Stimulated activated CD8-positive, alpha-beta memory T cell treated with anti-CD3 and anti-CD28 coated beads, Interleukin-15, amount 100 ng/mL, for 24 hours (primary cell): Measurements from ENCODE around the gene CPED1.
"Not testable (repeated sequence)": the region's sequence is repeated elsewhere in the genome, so short reads cannot be mapped to it uniquely, and the experiment has no call there.

Experiments
- DNase-seq: peaks from one replicate; pipeline ENCODE4 v3.0.0-alpha.2; 2020; ENCODE audit warnings: low read depth

CPED1 gene

DNA sequence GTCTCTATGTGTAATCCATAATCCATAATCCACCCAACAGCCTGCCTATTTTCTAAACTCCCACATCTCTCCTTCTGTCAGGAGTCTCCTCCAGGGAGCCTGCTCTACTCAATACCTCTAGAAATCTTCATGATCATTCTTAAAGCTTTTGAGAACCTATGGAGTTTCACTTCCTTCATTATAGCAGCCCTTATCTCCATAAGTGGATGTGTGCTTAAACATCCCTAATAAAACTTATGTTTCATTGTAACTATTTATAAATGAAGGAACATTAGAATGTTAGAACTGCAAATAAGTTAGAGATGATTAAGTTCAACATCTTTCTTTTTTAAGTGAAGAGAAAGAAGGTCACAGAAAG is 8.5 kb downstream of the CPED1 start:
- DNase-seq: no peak

GRCh38 chr7:120997882-120998474 is 9.5 kb downstream of the CPED1 start:
- DNase-seq: no peak

GRCh38 chr7:120998520-120998919 is 10.0 kb downstream of the CPED1 start:
- DNase-seq: no peak

DNA sequence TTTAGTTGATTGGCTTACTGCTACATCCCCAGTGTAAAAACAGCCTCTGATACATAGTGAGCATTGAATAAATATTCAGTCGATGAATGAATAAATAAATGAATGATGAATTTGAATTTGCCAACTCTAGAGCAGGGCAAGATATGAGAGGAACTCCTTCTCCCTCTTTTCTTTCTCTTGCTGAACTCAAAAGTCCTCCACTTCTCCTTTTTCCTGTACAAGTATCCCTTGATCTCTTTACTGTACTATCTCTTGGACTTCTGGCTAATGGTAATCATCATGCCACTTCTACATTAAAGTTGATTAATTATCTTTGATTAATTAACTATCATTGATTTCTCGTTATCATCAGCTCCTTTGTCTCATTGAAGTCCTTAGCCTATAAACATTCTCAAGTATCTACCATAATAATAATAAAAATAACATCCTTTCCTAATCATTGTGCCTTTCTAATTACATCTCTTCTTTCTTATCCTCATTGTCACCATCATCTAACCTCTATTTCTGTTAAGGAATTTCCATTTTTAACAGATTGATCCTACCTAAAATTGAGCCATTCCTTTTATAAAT is 10.6 kb downstream of the CPED1 start:
- DNase-seq: no peak

DNA sequence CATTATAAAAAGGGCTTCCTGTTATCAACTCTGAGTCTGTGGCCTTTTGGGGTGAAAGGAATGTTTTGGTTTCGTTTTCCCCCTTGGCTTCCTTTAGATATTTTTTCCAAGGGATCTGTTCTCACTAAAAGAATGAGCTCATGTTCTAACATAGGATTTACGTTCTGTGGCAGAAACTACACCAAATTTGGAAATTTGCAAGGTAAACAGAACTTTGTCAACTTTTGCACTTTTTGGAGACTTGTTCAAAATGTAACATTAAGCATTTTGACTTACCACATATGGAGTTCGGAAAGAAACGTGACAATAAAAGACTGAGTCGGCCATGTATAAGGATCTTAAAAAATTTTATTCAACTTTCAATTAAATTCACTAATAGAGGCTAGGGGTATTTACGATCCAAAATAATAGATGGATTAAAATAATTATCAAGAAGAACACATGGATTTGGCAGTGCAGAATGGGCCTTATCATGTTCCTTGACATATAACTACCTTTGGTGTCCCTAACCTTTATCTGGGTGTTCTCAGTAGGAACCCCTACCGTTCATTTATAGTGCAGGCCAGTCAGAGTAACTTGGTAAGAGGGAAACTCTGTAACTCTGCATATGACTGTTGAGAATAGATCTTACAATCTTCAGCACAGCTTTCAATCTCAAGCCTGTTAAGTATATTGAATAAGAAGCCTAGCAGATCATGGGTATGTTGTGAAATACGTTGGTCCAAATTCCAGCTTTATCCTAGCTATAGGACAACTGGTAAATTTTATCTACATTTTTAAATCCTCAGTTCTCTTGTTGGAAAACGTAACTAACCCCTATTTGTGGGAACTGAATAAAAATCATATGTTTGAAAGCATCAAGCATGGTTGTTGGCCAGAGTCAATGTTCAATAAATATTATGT is 11.8 kb downstream of the CPED1 start:
- no peak for DNase-seq

GRCh38 chr7:121001234-121001906 is 12.9 kb downstream of the CPED1 start:
- no peak for DNase-seq

- no peak for DNase-seq
Observed at GRCh38 chr7:121002048-121002756, 13.7 kb downstream of the CPED1 start.

DNA sequence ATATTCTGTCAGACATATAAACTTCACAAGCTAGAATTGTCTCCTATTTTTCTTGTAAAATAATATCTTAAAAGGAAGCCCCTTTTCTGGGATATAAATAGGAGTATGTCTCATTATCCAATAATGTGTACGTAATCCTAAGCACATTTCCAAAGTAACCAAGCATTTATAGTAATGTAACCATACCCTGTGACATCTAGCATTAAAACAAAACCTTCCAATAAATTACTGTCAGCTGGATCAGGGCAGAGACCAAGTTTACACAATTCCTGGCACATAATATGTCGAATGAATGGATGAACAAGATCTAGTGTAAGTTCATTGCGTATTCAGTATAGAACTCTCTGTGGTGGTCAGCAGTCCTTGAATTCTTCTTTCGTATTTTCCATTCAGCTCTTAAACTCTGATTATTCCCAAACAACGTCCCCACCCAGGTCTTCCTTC is 14.3 kb downstream of the CPED1 start:
- DNase-seq: no peak

GRCh38 chr7:121003986-121004685 is 15.6 kb downstream of the CPED1 start:
- DNase-seq: no peak

GRCh38 chr7:121005058-121005457 is 16.5 kb downstream of the CPED1 start:
- not testable (repeated sequence) for DNase-seq

- no peak for DNase-seq
Observed at GRCh38 chr7:121005996-121006584, 17.6 kb downstream of the CPED1 start.

GRCh38 chr7:121006711-121007315 is 18.3 kb downstream of the CPED1 start:
- no peak for DNase-seq

GRCh38 chr7:121008816-121009215 is 20.3 kb downstream of the CPED1 start:
- no peak for DNase-seq

- no peak for DNase-seq
Observed at GRCh38 chr7:121011401-121011800, 22.9 kb downstream of the CPED1 start.

DNA sequence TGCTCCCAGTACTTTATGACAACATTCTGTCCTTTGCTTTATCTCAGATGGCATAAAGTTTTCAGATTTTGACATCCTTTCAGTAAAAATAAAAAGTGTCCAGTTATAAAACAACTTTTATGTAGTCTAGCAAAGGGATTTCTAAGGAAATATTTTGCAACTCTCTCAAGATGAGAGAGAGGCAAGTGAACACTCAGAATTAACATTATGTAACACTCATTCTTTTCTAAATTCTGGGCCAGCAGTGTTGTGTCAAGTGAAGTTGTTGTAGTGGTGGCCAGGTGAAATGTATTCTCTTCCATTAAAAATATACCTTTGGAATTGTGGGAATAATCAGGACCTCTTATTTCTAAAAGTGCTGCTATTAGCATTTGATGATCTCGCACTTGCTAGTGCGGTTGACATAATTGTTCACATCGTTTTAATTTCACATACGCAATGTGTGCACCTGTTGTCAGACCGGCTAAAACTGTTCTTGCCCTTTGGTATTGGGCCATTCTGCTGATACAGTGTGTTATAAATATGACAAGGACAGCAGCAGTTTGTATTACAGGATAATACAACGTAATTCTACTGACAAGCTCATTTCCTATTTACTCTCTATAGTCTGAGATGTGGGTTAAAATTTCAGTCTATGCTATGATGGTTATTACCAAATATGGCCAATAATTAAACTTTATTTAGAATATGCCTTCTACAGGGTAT is 23.8 kb downstream of the CPED1 start:
- DNase-seq: no peak

DNA sequence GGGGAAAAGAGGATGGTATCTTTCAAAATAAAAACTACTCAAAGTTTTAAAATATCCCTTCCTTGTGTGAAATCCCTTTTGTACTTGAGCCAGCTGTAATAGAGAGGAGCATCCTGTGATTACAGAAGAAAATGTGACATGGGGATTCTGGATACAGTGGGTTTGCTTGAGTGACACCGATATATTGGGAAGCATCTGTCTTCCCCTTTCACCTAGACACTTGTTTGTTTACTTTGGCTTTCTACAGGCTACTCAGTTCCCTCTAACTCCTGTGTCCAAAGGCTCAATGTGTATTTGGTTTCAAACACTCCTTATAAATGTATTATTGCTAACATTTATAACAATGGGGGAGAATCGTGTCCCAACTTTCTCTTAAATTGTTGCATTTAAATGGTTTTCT is 24.4 kb downstream of the CPED1 start:
- DNase-seq: no peak

- no peak for DNase-seq
Observed at GRCh38 chr7:121015560-121015959, 27.0 kb downstream of the CPED1 start.

- DNase-seq: no peak
Observed at GRCh38 chr7:121016966-121017365, 28.5 kb downstream of the CPED1 start.

GRCh38 chr7:121017586-121017985 is 29.1 kb downstream of the CPED1 start:
- no peak for DNase-seq

DNA sequence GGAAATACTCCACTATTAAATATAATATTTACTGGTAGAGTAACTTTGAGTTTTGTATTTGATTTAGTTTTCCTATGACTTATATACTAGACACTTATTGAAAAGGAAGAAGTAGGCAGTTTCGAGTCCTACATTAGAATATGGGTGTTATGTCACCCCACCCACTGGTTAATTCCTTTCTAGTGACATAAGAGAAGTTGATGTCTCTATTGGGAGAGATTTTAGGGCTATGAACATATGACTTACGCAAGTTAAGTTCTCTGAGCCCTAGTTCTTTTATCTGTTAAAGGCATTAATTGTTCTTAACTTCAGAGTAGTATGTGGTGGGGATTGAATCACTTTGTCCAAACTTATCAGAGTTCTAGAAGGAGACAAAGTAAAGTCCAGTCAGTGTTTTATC is 30.5 kb downstream of the CPED1 start:
- no peak for DNase-seq
